Endothelial cell (in vitro differentiated cells): Measurements from ENCODE around the gene UBA5. TPM values are rescaled to one million over a fixed set of nuclear protein-coding genes. Genes with fewer than 3 reads are reported as not detected.

ENCODE experiments used
- DNase-seq: peaks from one replicate; pipeline ENCODE4 v3.0.0; 2021; ENCODE audit warnings: low spot score
- H3K27ac Mint-ChIP-seq: one replicate; pipeline ENCODE4 v1.8.0; 2021; ENCODE audit warnings: mixed read lengths, inconsistent platforms; ENCODE audit not compliant: unreplicated experiment
- H3K27me3 Mint-ChIP-seq: one replicate; pipeline ENCODE4 v1.8.0; 2021; ENCODE audit warnings: mild to moderate bottlenecking, moderate library complexity, mixed read lengths, inconsistent platforms; ENCODE audit not compliant: unreplicated experiment
- H3K36me3 Mint-ChIP-seq: one replicate; pipeline ENCODE4 v1.8.0; 2021; ENCODE audit warnings: mild to moderate bottlenecking, low read depth, mixed read lengths, inconsistent platforms; ENCODE audit not compliant: unreplicated experiment
- H3K4me1 Mint-ChIP-seq: one replicate; pipeline ENCODE4 v1.8.0; 2021; ENCODE audit warnings: mild to moderate bottlenecking, mixed read lengths, inconsistent platforms; ENCODE audit not compliant: unreplicated experiment
- H3K4me3 Mint-ChIP-seq: one replicate; pipeline ENCODE4 v1.8.0; 2021; ENCODE audit warnings: mild to moderate bottlenecking, mixed read lengths, inconsistent platforms; ENCODE audit not compliant: unreplicated experiment
- H3K9me3 Mint-ChIP-seq: one replicate; pipeline ENCODE4 v1.8.0; 2021; ENCODE audit warnings: mixed read lengths, inconsistent platforms; ENCODE audit not compliant: unreplicated experiment
- CTCF ChIP-seq: fragments of 200-600 bp; sonication (generic); IDR thresholded peaks from one replicate; pipeline ENCODE4 v1.5.0; 2021; ENCODE audit warnings: antibody characterized with exemption; ENCODE audit not compliant: unreplicated experiment
- total RNA-seq: library from RNA; stranded (reverse); fragmentation: NEBNext Ultra II Directional; extraction: Animal tissue kit (Norgen Biotek cat#: 25700); gene quantifications from one replicate; pipeline ENCODE4 v1.2.1, GENCODE V29; 2021; ENCODE audit not compliant: unreplicated experiment

The UBA5 gene
- total RNA-seq, 1 donor from 2014 or later, result 53.5 TPM

DNA sequence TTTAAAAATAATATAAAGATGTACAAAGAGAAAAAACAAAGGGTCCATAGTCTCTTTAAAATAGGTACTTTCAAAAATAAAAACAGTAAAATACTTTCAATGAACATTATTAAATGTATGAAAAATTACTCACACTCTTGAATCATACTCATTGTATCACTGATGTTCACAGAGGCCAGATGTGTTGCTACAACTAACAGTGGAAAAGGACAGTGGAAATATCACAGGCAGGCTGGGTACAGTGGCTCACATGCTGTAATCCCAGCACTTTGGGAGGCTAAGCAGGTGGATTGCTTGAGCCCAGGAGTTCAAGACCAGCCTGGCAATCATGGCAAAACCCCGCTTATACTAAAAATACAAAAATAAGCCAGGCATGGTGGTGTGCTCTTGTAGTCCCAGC, 35.3 kb downstream of the UBA5 start:
- Mint-ChIP-seq H3K27me3 (peaks cover 2% of the 10 kb centered on the region), H3K9me3 (no peaks in the 10 kb centered on the region), H3K4me3 (no peak overlapping the region), H3K4me1 (no peaks in the 10 kb centered on the region), H3K27ac (no peak overlapping the region), H3K36me3 (peaks cover 25% of the 10 kb centered on the region)
- DNase-seq, result no peak
- TF ChIP-seq CTCF, result no peak

- Mint-ChIP-seq H3K27ac (no peak overlapping the region), H3K36me3 (peaks cover 27% of the 10 kb centered on the region), H3K9me3 (no peaks in the 10 kb centered on the region), H3K4me1 (no peaks in the 10 kb centered on the region), H3K4me3 (no peak overlapping the region), H3K27me3 (peaks cover 1% of the 10 kb centered on the region)
- TF ChIP-seq CTCF, result no peak
- DNase-seq, result no peak
Measured at GRCh38 chr3:132703733-132704132, 43.6 kb downstream of the UBA5 start.

- no peak overlapping the region for H3K4me3 Mint-ChIP-seq
- no peak for TF ChIP-seq CTCF
Measured at GRCh38 chr3:132709761-132710160, 49.6 kb downstream of the UBA5 start.

DNA sequence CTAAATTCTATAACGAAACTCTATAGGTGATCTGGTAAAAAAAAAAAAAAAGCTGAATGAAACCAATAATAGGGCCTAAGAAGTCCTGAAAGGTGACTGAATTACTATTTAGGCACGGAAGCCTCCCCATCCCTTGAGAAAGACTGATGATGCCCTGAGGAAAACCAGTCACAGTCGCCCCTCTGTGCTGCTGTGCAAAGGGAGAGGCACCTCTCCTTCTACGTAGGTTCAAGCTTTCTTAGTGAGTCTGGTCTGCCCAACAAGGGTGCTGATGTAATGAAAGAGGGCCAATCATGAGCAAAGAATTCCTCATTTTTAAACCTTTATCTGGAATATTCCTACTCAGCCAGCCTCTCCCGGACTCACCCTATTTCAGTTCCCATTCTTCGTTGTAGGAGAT, 50.2 kb downstream of the UBA5 start:
- H3K4me3 Mint-ChIP-seq, result no peak overlapping the region
- no peak for TF ChIP-seq CTCF

More at GRCh38 chr3:132709761-132710160, 49.6 kb downstream of the UBA5 start:
- Mint-ChIP-seq H3K36me3 (peaks cover 17% of the 10 kb centered on the region), H3K27me3 (no peaks in the 10 kb centered on the region), H3K9me3 (no peaks in the 10 kb centered on the region), H3K27ac (no peak overlapping the region), H3K4me1 (no peaks in the 10 kb centered on the region)
- DNase-seq, result no peak

GRCh38 chr3:132713977-132714727, 54.0 kb downstream of the UBA5 start:
- no peak for DNase-seq
- Mint-ChIP-seq H3K36me3 (peaks cover 9% of the 10 kb centered on the region), H3K4me3 (no peak overlapping the region), H3K9me3 (no peaks in the 10 kb centered on the region), H3K27ac (no peak overlapping the region), H3K4me1 (no peaks in the 10 kb centered on the region), H3K27me3 (no peaks in the 10 kb centered on the region)
- TF ChIP-seq CTCF, result no peak

More for the DNA sequence above, 50.2 kb downstream of the UBA5 start:
- H3K4me1 Mint-ChIP-seq, result no peaks in the 10 kb centered on the region
- no peaks in the 10 kb centered on the region for H3K27me3 Mint-ChIP-seq
- peaks cover 17% of the 10 kb centered on the region for H3K36me3 Mint-ChIP-seq
- H3K9me3 Mint-ChIP-seq, result no peaks in the 10 kb centered on the region
- DNase-seq, result no peak
- no peak overlapping the region for H3K27ac Mint-ChIP-seq
